Measurements from ENCODE around the gene LPIN1. TPM values are rescaled to one million over a fixed set of nuclear protein-coding genes. Genes with fewer than 3 reads are reported as not detected.

Gene LPIN1
- total and polyA plus RNA-seq, 4 donors: 10.1 to 27.4 (median 13.4) TPM

GRCh38 chr2:11807156-11808015, 61.0 kb downstream of the LPIN1 start:
- H3K9ac ChIP-seq (ENCODE audit: low read depth in 1 of 2, low read length in 2 of 2): no peak overlapping the region
- H3K27ac ChIP-seq (ENCODE audit: low read depth in 1 of 2, low read length in 2 of 2): no peak overlapping the region
- H3K27me3 ChIP-seq (ENCODE audit: control insufficient read depth in 4 of 4, insufficient read depth in 4 of 4, low read length in 3 of 4): no peaks in the 10 kb centered on the region
- no peaks in the 10 kb centered on the region for H3K9me3 ChIP-seq (ENCODE audit: control insufficient read depth in 4 of 4, low read length in 3 of 4)
- H3K36me3 ChIP-seq (ENCODE audit: control insufficient read depth in 4 of 4, insufficient read depth in 3 of 4, low read depth in 1 of 4, low read length in 3 of 4): peaks cover 18 to 58% (median 49%) of the 10 kb centered on the region in 4 donors
- DNase-seq (ENCODE audit: low spot score): no peak
- H3K4me3 ChIP-seq (ENCODE audit: low read depth in 1 of 3, low read length in 3 of 3): no peak overlapping the region
- 91% methylated on average over 11 of the region's 11 CpGs for WGBS
- no peaks in the 10 kb centered on the region for H3K4me1 ChIP-seq (ENCODE audit: control insufficient read depth in 4 of 4, insufficient read depth in 4 of 4, low read length in 3 of 4)
- TF ChIP-seq, protein P1, sequence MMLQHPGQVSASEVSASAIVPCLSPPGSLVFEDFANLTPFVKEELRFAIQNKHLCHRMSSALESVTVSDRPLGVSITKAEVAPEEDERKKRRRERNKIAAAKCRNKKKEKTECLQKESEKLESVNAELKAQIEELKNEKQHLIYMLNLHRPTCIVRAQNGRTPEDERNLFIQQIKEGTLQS (IDR thresholded peaks at IDR 0.05): no peak
- no peak for TF ChIP-seq YY1 (IDR thresholded peaks at IDR 0.05)
- TF ChIP-seq MAX (IDR thresholded peaks at IDR 0.05): no peak
- no peak for TF ChIP-seq RXRA (IDR thresholded peaks at IDR 0.05)
- TF ChIP-seq NR2F2 (IDR thresholded peaks at IDR 0.05): no peak

DNA sequence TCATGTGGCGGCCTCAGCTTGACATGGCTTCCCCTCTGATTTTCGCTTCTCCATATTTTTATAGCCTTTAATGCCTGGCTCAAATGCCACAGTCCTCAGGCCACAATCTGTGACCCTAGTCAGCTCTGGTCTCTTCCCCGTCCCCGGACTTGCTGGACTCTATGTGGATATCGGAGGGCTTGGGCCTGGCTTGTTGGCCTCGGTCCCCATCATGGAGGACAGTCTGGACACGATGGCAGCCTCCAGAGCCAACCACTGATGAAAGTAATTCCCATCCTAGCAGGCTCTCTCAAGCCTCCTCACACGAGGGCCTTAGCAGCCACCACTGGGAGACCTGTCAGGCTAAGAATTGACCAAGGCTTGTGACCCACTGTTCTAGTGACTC, 61.6 kb downstream of the LPIN1 start:
- TF ChIP-seq RXRA (IDR thresholded peaks at IDR 0.05) (no peak), FOXA2 (IDR thresholded peaks at IDR 0.05) (no peak), FOXA1 (IDR thresholded peaks at IDR 0.05) (no peak), TAF1 (conservative IDR thresholded peaks at IDR 0.05) (no peak), MAX (IDR thresholded peaks at IDR 0.05) (no peak), HNF4G (IDR thresholded peaks at IDR 0.05) (no peak), RAD21 (IDR thresholded peaks at IDR 0.05) (no peak), YY1 (IDR thresholded peaks at IDR 0.05) (no peak), NR2F2 (IDR thresholded peaks at IDR 0.05) (no peak), SP1 (IDR thresholded peaks at IDR 0.05) (no peak), EGR1 (IDR thresholded peaks at IDR 0.05; ENCODE audit: low read depth in 2 of 2) (no peak), REST (IDR thresholded peaks at IDR 0.05) (no peak), HNF4A (conservative IDR thresholded peaks at IDR 0.05) (no peak), GABPA (IDR thresholded peaks at IDR 0.05 in 1 of 2, conservative IDR thresholded peaks at IDR 0.05 in 1 of 2) (no peak), JUND (IDR thresholded peaks at IDR 0.05) (no peak)
- TF ChIP-seq, protein P2, sequence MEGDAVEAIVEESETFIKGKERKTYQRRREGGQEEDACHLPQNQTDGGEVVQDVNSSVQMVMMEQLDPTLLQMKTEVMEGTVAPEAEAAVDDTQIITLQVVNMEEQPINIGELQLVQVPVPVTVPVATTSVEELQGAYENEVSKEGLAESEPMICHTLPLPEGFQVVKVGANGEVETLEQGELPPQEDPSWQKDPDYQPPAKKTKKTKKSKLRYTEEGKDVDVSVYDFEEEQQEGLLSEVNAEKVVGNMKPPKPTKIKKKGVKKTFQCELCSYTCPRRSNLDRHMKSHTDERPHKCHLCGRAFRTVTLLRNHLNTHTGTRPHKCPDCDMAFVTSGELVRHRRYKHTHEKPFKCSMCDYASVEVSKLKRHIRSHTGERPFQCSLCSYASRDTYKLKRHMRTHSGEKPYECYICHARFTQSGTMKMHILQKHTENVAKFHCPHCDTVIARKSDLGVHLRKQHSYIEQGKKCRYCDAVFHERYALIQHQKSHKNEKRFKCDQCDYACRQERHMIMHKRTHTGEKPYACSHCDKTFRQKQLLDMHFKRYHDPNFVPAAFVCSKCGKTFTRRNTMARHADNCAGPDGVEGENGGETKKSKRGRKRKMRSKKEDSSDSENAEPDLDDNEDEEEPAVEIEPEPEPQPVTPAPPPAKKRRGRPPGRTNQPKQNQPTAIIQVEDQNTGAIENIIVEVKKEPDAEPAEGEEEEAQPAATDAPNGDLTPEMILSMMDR (IDR thresholded peaks at IDR 0.05; ENCODE audit: low read depth, low read length, missing input control): no peak
- TF ChIP-seq, protein P1 (IDR thresholded peaks at IDR 0.05): no peak
- TF ChIP-seq, protein P3, sequence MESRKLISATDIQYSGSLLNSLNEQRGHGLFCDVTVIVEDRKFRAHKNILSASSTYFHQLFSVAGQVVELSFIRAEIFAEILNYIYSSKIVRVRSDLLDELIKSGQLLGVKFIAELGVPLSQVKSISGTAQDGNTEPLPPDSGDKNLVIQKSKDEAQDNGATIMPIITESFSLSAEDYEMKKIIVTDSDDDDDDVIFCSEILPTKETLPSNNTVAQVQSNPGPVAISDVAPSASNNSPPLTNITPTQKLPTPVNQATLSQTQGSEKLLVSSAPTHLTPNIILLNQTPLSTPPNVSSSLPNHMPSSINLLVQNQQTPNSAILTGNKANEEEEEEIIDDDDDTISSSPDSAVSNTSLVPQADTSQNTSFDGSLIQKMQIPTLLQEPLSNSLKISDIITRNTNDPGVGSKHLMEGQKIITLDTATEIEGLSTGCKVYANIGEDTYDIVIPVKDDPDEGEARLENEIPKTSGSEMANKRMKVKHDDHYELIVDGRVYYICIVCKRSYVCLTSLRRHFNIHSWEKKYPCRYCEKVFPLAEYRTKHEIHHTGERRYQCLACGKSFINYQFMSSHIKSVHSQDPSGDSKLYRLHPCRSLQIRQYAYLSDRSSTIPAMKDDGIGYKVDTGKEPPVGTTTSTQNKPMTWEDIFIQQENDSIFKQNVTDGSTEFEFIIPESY (IDR thresholded peaks at IDR 0.05): no peak
- H3K9ac ChIP-seq (ENCODE audit: low read depth in 1 of 2, low read length in 2 of 2): no peak overlapping the region
- no peak for DNase-seq (ENCODE audit: low spot score)
- no peak overlapping the region for H3K27ac ChIP-seq (ENCODE audit: low read depth in 1 of 2, low read length in 2 of 2)
- 96% methylated on average over 8 of the region's 8 CpGs for WGBS
- no peaks in the 10 kb centered on the region for H3K27me3 ChIP-seq (ENCODE audit: control insufficient read depth in 4 of 4, insufficient read depth in 4 of 4, low read length in 3 of 4)
- H3K9me3 ChIP-seq (ENCODE audit: control insufficient read depth in 4 of 4, low read length in 3 of 4): no peaks in the 10 kb centered on the region
- H3K4me3 ChIP-seq (ENCODE audit: low read depth in 1 of 3, low read length in 3 of 3): no peak overlapping the region
- no peaks in the 10 kb centered on the region for H3K4me1 ChIP-seq (ENCODE audit: control insufficient read depth in 4 of 4, insufficient read depth in 4 of 4, low read length in 3 of 4)
- H3K36me3 ChIP-seq (ENCODE audit: control insufficient read depth in 4 of 4, insufficient read depth in 3 of 4, low read depth in 1 of 4, low read length in 3 of 4): peaks cover 16 to 57% (median 49%) of the 10 kb centered on the region in 4 donors

All from liver (tissue), 9 donors.